Fibroblast of skin of right quadriceps (primary cell): ENCODE measurements around the gene ME1.
"Not testable (repeated sequence)": the region's sequence is repeated elsewhere in the genome, so short reads cannot be mapped to it uniquely, and the experiment has no call there.

Source experiments
- DNase-seq: peaks from one replicate; pipeline ENCODE4 v3.0.0-alpha.2; 2013

ME1 gene

DNA sequence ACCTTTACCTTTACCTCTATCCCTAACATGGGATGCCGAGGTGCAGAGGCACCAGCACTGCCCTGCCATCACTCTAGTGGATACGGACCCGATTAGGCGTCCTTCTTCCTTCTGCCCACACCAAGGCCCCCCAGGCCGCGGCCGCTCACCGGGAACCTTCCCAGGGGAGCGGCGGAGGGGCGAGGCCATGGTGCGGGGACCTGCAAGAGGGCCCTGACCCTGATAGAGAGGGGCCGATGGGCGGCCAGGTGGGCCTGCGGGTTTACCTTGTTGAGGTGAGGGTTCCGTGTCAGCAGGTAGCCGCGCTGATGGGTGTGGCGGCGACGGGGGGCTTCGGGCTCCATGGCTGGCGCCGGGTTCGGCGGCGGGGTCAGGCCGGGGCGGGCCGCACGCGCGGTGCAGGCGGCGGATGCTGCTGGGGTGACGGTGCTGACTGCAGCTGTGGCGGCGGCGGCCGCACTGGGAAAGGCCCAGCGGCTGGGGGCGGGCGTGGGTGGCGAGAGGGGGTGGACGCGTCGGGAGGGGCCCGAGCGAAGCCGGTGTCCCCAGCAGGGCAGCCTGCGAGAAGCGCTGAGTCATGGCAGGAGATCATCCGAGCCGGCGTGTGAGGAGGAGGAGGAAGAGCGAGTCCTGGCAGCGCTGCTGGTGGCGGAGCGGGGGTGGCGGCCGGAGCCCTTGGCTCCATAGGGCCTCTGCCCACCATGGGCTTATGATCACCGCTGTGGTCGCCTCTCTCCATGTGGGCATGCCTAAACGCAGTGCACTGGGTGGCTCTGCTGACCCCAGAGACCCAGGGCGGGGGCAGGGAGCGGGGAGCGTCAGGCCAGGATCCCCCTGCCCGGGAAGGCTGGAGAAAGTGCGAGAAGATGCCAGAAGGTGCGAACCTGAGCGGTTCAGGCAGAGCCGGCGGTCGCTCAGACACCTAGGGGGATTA is at the start of gene ME1:
Gene ME1 (minus strand): TSS at position 441 of the 934 bp plus-strand sequence. CDS start 97 bp downstream, at position 344.
- DNase-seq, result peak; percentile 85

DNA sequence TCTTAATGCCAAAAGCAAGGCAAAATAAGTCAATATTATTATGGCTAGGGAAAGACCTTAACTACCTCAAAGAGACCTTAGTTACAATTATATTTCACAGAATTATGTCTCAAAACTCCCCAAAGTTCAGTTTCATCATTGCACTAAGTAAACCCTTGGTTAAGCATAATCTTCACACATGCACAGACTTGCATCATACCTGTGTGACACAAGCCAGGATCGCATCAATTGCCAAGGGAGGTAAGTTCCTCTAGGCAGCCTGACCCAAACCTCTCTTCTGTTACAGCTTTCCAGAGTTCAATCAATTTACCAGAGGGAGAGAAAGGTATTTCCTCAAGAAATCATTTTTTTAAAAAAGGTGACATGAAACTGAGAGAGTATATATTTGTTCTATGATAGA is 49.6 kb upstream of the ME1 start:
- DNase-seq, result no peak

DNA sequence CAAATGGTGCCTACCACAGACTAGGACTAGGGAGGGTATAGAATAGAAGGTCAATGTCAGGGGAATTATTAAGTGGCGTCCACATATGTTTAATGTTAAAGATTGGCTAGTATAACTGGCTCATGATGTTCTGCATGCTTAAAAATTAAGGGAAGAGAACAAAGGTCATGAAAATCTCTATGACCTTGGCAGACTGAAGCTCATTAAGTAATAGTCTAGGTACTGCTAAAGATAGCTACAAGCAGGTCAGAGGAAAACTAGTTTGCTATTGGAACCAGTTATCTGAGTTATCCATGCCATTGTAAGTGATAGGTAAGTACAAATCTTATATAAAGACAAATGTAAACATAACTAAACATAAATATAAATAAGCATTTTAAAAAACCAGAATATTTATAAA is 48.5 kb upstream of the ME1 start:
- no peak for DNase-seq

DNA sequence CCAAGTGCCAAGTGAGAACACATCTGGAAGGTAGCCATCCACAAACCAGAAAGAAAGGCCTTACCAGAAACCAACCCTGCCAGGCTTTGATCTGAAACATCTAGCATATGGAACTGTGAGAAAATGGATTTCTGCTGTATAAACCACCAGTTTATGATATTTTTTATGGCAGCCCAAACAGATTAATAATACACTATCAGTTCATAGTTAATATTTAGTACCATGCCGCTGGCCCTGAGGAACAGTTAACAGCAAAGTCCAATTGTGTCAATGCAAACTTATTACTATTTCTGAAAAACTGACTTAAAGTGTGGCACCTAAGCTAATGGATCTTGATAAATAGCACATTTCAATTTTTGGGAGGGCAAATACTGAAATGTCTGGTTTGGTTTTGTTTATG is 46.1 kb upstream of the ME1 start:
- DNase-seq, result no peak

DNA sequence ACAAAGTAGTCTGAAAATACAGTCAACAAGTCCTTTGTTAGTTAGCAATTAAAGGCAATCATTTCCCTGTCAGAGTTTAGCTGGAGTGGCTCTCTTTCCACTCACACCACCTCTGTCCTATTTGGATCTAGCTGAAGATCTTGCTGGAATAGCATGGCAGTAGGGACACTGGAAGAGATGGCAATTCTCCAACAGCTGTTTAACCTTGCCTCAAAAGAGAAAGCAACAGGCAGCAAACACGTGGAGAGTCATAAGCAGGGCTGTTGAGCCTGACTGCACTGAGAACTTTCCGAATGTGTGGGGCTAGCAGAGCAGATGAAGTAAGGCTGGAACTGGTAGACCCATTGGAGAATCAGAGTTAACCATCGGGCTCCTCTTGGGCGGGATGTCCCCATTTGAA is 43.5 kb upstream of the ME1 start:
- no peak for DNase-seq

DNA sequence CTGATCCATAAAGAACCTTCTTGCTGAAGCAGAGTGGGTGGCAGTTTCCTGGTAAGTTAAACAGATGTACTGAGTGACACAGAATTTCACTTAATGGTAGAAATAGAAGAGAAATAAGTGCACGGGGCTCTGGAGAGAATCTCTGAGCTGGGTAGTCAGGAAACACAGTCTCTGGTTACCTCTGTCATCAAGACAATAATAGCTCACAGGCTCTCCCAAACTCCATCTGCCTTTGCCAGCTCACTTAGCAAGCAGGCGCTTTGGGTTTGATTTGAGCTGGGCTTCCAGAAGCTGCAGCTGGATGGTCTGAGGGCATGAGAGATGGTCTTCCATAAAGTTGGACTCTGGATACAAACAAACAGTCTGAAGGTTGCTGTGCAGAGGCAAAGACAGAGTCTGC is 41.9 kb upstream of the ME1 start:
- no peak for DNase-seq

DNA sequence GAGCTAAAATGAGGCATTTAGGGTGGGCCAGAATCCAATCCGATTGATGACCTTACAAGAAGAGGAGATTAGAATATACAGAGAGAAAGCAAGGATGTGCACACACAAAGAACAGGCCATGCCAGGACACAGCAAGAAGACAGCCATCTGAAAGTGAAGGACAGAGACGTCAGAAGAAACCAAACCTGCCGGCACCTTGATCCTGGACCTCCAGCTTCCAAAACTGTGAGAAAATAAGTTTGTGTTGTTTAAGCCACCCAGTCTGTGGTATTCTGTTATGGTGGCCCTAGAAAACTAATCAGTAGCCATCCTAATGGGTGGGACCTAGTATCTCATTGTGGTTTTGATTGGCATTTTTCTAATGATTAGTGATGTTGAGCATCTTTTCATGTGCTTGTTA is 39.7 kb upstream of the ME1 start:
- DNase-seq, result no peak

DNA sequence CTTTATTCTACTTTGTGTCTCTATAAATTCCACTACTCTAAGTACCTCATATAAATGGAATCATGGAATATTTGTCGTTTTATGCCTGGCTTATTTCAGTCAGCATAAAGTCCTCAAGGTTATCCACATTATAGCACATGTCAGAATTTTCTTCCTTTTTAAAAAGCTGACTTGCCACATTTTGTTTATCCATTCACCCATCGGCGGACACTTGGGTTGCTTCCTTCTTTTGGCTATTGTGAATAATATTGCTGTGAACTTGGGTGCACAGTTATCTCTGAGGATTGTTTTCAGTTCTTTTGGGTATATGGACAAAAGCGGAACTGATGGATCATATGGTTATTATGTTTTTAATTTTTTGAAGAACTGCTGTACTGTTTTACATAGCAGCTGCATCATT is 39.1 kb upstream of the ME1 start:
- DNase-seq, result no peak

DNA sequence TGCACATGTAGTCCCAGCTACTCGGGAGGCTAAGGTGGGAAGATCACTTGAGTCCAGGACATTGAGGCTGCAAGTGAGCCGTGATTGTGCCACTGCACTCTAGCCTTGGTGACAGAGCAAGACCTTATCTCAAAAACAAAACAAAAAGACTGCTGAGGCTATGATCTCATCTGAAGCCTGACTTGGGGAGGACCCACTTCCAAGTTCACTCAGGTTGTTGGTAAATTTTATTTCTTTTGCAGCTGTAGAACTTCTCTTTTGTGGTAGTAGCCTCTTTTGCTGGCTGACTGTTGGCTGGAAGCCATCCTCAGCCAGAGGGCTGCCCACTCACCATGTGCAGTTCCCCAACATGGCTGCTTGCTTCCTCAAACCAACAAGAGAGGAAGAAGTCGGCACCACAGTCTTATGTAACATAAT is 36.8 kb upstream of the ME1 start:
- DNase-seq, result no peak

DNA sequence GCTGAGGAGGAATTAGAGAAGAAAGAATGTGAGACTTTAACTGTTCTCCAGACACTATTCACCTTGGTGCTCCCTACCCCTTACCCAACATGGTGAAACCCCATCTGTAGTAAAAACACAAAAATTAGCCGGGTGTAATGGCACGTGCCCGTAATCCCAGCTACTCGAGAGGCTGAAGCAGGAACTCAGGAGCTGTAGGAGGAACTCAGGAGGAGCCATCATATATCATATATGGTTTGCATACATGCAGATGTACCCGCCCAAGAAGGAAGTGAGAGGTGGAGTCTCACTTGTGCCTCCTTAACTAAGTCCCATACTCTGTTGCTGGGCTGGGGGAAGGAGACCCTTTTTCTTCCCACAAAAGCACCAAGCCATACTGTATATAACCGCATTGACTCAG is 35.5 kb upstream of the ME1 start:
- no peak for DNase-seq

DNA sequence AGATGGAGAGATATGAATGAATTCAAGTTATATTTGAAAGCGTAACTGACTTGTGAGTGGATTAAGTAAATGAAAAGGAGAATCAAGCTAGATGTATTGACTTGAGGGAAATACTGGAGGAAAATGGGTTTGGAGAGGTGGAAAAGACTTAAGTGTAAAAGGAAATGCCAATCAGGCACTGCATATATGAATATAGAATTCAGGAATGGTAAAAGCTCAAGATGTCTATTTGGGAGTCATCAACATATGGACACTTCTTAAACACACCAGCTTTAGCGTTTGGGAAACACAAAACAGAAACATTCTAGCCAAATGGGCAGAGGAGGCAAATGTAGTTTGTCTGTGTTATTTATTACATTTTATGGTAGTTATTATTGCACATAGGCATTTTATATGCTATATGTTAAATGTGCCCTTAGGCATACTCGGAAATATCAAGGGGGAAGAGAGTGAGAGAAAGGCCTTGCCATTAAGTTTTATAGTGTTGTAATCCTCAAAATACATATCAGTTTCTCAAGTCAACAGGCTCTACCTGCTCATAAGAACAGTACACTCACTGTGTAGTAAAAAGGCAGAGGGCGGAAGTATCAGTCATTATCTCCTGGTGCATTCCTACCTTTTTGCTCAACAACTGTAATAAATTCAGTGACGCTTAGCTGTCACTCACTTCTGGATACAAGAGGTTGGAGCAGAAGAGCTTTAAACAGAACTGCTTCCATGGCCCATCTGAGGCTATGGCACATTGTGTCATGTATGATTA is 33.7 kb upstream of the ME1 start:
- no peak for DNase-seq

DNA sequence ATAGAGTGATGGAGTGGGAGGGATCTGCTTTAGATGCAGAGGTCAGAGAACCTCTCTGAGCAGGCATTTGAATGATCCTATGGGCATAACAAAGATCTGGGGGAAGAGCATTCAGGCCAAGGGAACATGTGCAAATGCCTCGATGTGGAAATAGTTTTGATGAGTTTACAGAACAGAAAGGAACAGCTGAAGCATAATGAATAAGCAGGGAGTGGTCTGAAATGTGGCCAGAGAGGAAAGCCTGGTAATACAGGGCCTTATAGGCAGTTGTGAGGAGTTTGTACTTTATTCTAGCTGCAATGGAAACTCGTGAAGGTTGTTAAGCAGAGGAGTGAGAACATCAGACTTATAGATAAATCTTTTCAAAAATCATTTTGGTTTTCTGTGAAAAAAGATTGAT is 33.0 kb upstream of the ME1 start:
- no peak for DNase-seq

DNA sequence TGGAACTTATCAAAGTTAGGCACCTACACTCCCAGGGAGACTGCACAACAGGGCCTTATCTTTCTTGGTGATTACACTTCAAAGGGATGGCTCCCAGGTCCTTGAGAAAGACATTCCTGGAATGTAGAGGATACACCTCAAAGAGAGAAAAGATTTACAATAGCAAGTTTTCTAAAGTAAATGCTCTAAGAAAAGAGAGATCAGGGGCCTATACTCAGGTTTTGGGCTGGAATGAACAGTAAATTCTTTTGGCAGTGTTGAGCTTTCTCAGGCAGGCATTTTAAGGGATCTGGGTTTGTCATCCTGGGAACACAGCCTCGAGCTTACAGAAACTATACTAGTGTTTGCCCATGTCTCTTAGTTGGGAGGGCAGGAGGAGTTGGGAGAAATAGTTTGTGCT is 31.7 kb upstream of the ME1 start:
- no peak for DNase-seq

DNA sequence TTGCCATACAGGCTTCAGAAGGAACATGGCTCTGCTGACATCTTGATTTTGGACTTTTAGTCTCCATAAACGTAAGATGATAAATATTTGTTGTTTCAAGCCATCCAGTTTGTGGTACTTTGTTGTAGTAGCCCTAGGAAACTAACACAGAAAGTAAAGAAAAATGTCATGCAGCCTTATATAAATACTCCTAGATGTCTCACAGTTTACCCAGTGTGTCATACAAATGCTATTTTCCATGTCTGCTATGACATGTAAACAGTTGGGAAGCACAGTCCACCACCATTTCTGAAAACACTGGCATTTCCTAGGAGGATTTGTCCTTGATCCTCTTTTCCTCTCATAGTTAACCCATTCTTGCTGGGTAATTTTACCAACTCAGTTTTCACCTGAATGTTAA is 30.6 kb upstream of the ME1 start:
- DNase-seq, result no peak

DNA sequence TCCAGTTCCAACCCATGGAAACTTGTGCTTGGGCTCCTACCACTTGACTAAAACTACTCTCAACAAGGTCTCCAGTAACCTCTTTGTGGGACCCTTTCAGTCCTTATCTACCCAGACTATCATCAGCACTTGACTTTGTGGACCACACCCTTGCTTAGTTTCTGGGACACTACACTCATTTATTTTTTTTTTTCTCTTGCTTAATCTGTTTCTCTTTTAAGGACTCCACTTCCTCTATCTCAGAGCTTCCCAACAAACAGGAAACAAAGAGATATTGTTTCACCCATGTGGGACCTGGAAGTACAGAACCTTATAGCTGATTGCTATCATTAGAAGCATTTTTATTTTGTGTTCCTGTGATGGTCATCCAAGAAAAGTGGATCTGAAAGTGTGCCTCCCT is 28.8 kb upstream of the ME1 start:
- no peak for DNase-seq

DNA sequence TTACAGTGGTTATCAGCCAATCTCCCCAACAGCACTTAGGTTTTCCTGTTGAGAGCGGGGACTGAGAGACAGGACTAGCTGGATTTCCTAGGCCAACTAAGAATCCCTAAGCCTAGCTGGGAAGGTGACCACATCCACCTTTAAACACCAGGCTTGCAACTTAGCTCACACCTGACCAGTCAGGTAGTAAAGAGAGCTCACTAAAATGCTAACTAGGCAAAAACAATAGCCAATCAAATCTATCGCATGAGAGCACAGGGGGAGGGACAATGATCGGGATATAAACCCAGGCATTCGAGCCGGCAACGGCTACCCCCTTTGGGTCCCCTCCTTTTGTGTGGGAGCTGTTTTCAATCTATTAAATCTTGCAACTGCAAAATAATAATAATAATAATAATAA is 19.2 kb upstream of the ME1 start:
- not testable (repeated sequence) for DNase-seq

DNA sequence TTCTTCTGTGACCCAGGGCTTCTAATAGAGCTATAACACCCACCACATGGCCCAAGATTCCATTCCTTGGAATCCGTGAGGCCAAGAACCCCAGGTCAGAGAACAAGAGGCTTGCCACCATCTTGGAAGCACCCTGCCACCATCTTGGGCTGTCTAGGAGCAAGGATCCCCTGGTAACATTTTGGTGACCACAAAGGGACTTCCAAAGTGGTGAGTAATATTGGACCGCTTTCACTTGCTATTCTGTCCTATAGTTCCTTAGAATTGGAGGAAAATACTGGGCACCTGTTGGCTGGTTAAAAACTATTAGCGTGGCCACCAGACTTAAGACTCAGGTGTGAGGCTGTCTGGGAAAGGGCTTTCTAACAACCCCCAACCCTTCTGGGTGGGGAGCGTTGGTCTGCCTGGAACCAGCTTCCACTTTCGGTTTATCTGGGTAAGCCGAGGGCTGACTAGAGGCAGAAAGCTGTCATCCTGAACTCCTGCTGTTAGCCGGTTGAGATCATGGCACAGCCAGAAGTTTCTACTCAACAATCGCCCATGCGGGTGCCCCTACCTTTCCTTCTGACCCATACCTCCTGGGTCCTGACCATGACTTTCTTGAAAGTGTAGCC is 13.3 kb upstream of the ME1 start:
- DNase-seq, result not testable (repeated sequence)

DNA sequence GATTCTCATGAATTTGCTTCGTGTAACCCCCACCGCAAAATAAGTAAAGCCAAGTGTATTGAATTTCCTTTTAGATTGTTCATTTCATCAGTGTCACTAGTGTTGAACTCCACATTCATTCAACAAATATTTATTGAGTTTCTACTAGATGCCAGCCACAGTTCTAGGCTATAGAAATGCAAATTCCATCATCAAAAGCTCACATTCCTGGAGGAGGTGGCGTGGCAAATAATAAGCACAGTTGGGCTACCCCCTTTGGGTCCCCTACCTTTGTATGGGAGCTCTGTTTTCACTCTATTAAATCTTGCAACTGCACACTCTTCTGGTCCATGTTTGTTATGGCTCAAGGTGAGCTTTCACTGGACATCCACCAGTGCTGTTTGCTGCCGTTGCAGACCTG is 12.7 kb upstream of the ME1 start:
- DNase-seq, result no peak

DNA sequence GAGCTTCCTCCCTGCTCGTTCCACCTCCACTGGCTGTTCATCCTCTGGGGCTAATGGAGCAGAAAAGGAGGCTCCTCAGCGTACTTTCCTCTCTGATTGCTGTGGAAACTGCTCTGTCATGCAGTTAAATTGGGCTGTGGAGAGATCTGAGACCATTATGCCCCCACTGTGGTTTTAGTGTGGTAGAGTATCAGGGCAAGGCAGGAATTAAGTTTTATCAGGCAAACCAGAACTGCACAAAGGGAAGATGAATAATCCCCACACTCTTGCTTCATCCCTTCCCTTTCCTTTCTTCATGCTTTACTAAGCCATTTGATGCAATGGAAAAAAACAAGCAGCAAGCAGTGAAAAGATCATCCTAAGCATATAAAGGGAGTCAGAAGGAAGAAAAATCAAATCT is 11.9 kb upstream of the ME1 start:
- peak; percentile 2 for DNase-seq

DNA sequence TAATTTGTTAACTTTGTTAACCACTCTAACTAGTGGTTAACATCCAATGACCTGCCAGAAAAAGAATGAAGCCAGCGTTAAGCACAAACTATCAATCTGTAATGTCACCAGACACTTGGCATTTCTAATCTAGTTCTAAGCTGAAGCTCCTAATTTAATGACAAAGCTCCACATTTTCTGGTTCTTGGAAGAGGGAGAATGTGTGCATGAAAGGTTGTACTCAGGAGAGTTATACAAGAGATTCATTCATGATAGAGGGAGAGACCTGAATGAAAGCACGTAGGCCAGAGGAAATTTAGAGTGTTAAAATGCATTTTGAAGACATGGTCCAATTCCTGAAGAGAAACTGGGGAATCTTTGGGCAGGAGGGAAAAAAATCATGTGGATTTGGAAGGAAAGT is 8.3 kb upstream of the ME1 start:
- DNase-seq, result no peak

DNA sequence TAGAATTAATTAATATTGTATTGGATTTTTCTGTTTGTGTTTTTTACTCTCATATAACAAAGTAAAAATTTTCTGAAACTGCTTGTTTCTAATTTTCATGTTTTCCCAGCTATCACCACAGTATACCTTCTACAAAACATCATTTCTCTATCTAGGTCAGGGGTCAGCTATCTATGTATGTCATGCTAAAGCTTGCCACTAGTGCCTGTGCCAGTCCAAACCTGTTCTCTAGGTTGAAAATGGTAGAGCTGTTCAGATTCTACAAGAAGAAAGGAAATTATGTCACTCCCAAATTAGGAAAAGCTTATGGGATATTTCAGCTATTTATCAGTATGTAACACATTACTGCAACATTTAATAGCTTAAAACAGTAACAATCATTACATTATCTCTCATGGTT is 5.8 kb upstream of the ME1 start:
- no peak for DNase-seq

DNA sequence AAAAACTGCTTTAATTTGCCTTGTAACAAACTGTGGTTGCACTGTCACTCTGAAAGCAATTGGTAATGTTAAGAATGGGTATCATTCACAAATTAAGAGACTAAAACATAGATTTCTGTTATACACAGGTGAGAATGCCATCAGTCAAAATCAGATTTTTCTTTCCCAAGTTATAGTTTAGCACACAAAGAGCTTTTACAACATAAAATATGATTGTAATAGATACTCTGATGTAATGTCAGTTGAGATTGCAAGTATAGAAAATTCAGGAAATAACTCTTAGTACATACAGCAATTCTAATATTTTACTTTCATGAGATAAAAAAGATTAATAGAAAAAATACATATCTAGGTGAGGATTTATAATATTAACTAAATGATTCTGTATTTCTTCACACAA is 2.3 kb upstream of the ME1 start:
- DNase-seq, result no peak

DNA sequence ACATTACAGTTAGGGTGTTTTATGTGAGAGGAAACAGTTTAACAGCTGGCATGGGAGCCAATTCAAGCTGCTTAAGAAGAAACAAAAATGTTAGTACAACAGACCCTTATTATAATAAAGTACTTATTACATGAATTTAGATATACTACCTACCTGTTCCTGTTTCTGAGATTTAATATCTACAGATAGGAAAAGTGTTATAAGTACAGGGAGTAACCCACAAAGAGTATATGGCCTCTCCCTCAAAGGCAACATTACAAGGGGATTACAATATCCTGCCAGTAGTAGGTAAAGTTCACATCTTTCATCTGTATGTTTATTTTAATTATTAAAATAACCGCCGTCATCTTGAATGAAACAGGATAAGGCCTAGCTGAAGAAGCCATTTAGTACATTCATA is 1.8 kb upstream of the ME1 start:
- no peak for DNase-seq
